Left ventricle myocardium inferior (tissue), 1 donor: ENCODE data around the gene HSD17B1. TPM values are rescaled to one million over a fixed set of nuclear protein-coding genes. Genes with fewer than 3 reads are reported as not detected.

Source experiments
- DNase-seq: peaks from one replicate; pipeline ENCODE4 v3.0.0-alpha.2; 2020
- H3K27ac ChIP-seq: fragments of 200-600 bp; replicated peaks from 2 replicates; pipeline ENCODE4 v1.8.0; 2021
- H3K27me3 ChIP-seq: fragments of 200-600 bp; 2 replicates; pipeline ENCODE4 v1.8.0; 2021; ENCODE audit warnings: low read depth
- H3K36me3 ChIP-seq: fragments of 200-600 bp; 2 replicates; pipeline ENCODE4 v1.8.0; 2021
- H3K4me1 ChIP-seq: fragments of 200-600 bp; 2 replicates; pipeline ENCODE4 v1.8.0; 2021
- H3K4me3 ChIP-seq: fragments of 200-600 bp; 2 replicates; pipeline ENCODE4 v1.8.0; 2021; ENCODE audit warnings: mild to moderate bottlenecking, moderate library complexity
- H3K9me3 ChIP-seq: fragments of 200-600 bp; replicated peaks from 2 replicates; pipeline ENCODE4 v1.8.0; 2021
- intact Hi-C: fragments of 100-400 bp; cut with micrococcal nuclease; formaldehyde crosslinking; loops from one replicate; pipeline ENCODE4 v1.11.0; 2022
- total RNA-seq: library from RNA; stranded (reverse); fragmentation: NEBNext Ultra II Directional; extraction: Animal tissue kit (Norgen Biotek cat#: 25700); gene quantifications from one replicate; pipeline ENCODE4 v1.2.1, GENCODE V29; 2021
- TF ChIP-seq, protein P1 (sequence below): fragments of 200-600 bp; IDR thresholded peaks from 2 replicates; pipeline ENCODE4 v1.8.0; 2021; ENCODE audit warnings: antibody characterized with exemption, mild to moderate bottlenecking, borderline replicate concordance
- donor health status: DM: no; HTN: yes; CAD: no; lungs with severe emphysema.

HSD17B1 gene
- total RNA-seq, 1 donor from 2014 or later = 0.99 TPM

DNA sequence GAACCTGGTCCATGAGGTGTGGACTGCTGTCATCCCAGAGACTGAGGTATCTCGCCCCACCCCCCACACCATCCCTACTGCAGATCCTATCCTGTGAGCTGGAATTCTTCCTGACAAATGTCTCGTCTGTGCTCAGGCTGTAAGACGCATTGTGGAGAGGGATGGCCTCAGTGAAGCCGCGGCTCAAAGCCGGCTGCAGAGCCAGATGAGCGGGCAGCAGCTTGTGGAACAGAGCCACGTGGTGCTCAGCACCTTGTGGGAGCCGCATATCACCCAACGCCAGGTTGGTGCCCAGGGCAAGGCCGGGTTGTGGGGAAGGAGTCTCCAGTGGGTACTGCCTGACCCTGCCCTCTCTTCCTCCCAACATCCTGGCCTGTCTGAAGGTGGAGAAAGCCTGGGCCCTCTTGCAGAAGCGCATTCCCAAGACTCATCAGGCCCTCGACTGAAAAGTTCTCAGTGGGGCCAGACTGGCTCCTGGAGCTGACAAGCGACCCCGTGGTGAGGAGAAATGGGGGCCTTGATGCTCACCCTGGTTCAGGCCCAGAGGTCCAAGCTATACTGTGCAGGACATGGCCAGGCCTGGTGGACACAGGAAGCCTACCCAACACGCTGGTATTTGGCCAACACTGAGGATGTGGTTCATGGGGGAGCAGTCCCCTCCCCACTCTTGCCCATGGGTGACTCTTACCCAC lies 12.9 kb downstream of the HSD17B1 start:
- TF ChIP-seq, protein P1, sequence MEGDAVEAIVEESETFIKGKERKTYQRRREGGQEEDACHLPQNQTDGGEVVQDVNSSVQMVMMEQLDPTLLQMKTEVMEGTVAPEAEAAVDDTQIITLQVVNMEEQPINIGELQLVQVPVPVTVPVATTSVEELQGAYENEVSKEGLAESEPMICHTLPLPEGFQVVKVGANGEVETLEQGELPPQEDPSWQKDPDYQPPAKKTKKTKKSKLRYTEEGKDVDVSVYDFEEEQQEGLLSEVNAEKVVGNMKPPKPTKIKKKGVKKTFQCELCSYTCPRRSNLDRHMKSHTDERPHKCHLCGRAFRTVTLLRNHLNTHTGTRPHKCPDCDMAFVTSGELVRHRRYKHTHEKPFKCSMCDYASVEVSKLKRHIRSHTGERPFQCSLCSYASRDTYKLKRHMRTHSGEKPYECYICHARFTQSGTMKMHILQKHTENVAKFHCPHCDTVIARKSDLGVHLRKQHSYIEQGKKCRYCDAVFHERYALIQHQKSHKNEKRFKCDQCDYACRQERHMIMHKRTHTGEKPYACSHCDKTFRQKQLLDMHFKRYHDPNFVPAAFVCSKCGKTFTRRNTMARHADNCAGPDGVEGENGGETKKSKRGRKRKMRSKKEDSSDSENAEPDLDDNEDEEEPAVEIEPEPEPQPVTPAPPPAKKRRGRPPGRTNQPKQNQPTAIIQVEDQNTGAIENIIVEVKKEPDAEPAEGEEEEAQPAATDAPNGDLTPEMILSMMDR = no peak
- Histone ChIP-seq H3K36me3 (peaks cover 46% of the 10 kb centered on the region), H3K4me1 (peaks cover 75% of the 10 kb centered on the region), H3K27me3 (no peaks in the 10 kb centered on the region), H3K9me3 (no peaks in the 10 kb centered on the region), H3K4me3 (no peak overlapping the region), H3K27ac (peak overlapping the region; percentile 100)
- intact Hi-C loops = no loop called here
- no peak for DNase-seq

DNA sequence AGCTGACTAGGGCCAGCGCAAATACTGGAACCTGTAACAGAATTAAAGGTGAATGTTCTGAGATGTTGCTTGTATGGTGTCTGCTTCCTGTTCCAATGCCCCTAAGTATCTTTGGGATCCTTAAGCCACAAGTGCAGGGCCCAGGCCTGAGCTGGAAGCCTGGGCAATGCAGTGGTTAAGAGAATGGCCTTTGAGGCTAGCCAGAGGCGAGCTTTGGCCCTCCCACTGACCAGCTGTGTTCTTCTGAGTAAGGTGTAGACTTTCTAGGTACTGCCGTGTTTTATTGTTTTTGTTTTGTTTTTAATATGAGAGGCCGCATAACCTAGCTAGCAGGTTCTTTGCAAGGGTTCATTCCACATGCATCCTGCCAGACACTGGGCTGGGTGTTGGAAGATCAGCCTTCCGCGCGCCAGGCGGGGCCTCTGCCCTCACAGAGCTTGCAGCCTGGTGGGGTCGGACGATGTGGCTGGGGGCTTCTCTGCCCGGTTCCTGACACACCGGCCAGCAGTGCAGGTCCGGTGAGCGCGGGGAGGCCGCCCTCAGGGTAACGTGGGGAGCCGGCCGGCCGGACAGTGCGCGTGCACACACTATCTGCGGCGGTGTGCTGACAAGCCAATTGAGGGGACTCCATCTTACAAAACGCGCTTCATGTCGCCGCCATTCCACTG lies 13.6 kb downstream of the HSD17B1 start:
- Histone ChIP-seq H3K27me3 (no peaks in the 10 kb centered on the region), H3K4me3 (peak overlapping the region; percentile 99), H3K27ac (peak overlapping the region; percentile 100), H3K36me3 (peaks cover 52% of the 10 kb centered on the region), H3K9me3 (no peaks in the 10 kb centered on the region), H3K4me1 (peaks cover 75% of the 10 kb centered on the region)
- intact Hi-C loops = no loop called here
- DNase-seq = no peak
- TF ChIP-seq, protein P1 = no peak

DNA sequence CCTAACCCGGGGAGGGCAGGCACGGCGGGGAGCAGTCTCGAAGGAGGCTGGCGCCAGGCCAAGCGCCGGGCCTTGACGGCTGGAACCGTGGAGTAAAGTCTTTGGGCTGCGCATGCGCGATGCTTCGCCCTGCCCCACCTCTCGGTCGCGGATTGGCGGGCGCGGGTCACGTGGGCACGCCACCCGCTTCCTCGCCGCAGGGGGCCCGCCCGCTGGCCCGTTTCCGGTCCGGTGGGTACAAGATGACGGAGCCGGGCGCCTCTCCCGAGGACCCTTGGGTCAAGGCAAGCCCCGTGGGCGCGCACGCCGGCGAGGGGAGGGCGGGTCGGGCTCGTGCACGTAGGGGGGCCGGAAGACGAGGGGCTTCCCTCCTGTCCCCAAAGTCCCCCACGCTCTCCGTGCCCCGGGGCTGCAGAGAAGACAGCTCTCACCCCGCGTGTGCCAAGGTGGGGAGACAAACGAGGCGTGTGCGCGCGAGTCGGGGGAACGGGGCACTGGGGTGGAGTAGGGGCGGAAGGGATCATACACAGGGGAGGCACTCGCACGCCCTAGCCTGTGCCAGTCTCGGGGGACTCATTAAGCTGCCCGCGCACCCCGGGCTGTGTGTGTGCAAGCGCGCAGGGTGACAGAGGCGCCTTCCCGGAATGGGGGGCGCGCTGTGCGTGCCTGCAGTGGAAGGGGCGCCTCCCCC lies 14.3 kb downstream of the HSD17B1 start, which contains the start of gene MLX:
TSS of gene MLX (plus strand) at position 218 of the 691 bp plus-strand sequence. CDS start at position 243, 25 bp downstream.
- peak; percentile 96 for DNase-seq
- H3K27me3 ChIP-seq = no peaks in the 10 kb centered on the region
- peaks cover 77% of the 10 kb centered on the region for H3K4me1 ChIP-seq
- peak within 1 kb of the TSS; percentile 100 for H3K27ac ChIP-seq
- TF ChIP-seq, protein P1 = peak; percentile 16
- no peaks in the 10 kb centered on the region for H3K9me3 ChIP-seq
- peak within 1 kb of the TSS; percentile 99 for H3K4me3 ChIP-seq
- intact Hi-C loops = no loop called here
- peaks cover 59% of the 10 kb centered on the region for H3K36me3 ChIP-seq

DNA sequence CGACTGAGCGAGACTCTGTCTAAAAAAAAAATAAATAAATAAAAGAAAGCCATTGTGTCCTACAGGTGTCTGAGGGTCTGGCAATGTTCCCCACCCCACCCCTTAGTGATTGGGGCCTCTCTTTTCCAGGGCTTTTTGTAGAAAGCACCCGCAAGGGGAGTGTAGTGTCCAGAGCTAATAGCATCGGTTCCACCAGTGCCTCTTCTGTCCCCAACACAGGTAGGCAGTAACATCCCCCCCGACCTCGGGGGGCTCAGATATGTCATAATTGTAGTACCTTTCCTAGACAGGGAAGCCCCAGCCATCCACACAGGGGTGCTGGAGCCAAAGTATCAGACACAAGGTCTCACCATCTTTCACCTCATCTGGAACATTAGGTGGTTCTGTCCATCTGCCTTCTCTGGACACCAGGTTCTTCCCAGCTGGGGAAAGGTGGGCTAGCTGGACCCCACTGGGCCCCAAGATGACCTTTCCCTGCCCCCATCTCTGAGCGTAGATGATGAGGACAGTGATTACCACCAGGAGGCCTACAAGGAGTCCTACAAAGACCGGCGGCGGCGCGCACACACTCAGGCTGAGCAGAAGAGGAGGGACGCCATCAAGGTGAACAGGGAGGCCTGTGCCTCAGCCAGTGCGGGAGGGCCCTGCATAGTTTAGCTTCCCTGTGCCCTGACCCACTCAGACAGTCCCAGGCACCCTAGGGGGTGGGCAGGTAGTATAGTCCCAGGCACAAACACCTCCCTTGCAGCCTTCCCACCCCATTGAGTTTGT lies 15.8 kb downstream of the HSD17B1 start:
- DNase-seq = no peak
- peaks cover 74% of the 10 kb centered on the region for H3K36me3 ChIP-seq
- H3K27me3 ChIP-seq = no peaks in the 10 kb centered on the region
- TF ChIP-seq, protein P1 = no peak
- intact Hi-C loops = no loop called here
- H3K9me3 ChIP-seq = no peaks in the 10 kb centered on the region
- peak overlapping the region; percentile 99 for H3K4me3 ChIP-seq
- peak overlapping the region; percentile 100 for H3K27ac ChIP-seq
- H3K4me1 ChIP-seq = peaks cover 62% of the 10 kb centered on the region
